H9 (cell line): ENCODE data around the gene KRTAP6-2. TPM values are rescaled to one million over a fixed set of nuclear protein-coding genes. Genes with fewer than 3 reads are reported as not detected.

Experiments used
- DNase-seq: peaks from one replicate; pipeline ENCODE4 v3.0.0-alpha.2; 2017
- H2AFZ ChIP-seq: one replicate; pipeline ENCODE4 v1.6.1; 2013; ENCODE audit warnings: mild to moderate bottlenecking, low read length, control low read depth, moderate library complexity
- H2AK5ac ChIP-seq: 2 replicates; pipeline ENCODE4 v1.6.1; 2013; ENCODE audit warnings: low read length, control low read depth, mixed read lengths; ENCODE audit not compliant: insufficient read length
- H2BK120ac ChIP-seq: one replicate; pipeline ENCODE4 v1.6.1; 2013; ENCODE audit warnings: low read depth, mild to moderate bottlenecking, low read length, control low read depth, inconsistent platforms; ENCODE audit not compliant: poor library complexity, severe bottlenecking
- H2BK12ac ChIP-seq: 2 replicates; pipeline ENCODE4 v1.6.1; 2013; ENCODE audit warnings: low read length, control low read depth, mixed read lengths, low read depth; ENCODE audit not compliant: insufficient read length
- H2BK15ac ChIP-seq: 2 replicates; pipeline ENCODE4 v1.6.1; 2013; ENCODE audit warnings: low read depth, low read length, control low read depth
- H2BK20ac ChIP-seq: one replicate; pipeline ENCODE4 v1.6.1; 2013; ENCODE audit warnings: low read depth, mild to moderate bottlenecking, low read length, control low read depth, inconsistent platforms; ENCODE audit not compliant: poor library complexity, severe bottlenecking
- H2BK5ac ChIP-seq: 2 replicates; pipeline ENCODE4 v1.6.1; 2013; ENCODE audit warnings: low read length, control low read depth, mixed read lengths; ENCODE audit not compliant: insufficient read length
- H3K14ac ChIP-seq: 2 replicates; pipeline ENCODE4 v1.6.1; 2013; ENCODE audit warnings: low read length, control low read depth; ENCODE audit not compliant: insufficient read depth
- H3K18ac ChIP-seq: 2 replicates; pipeline ENCODE4 v1.6.1; 2013; ENCODE audit warnings: low read depth, mild to moderate bottlenecking, mixed read lengths, low read length, control low read depth; ENCODE audit not compliant: insufficient read length
- H3K23ac ChIP-seq: 2 replicates; pipeline ENCODE4 v1.6.1; 2013; ENCODE audit warnings: low read length, control low read depth, mixed read lengths, low read depth; ENCODE audit not compliant: insufficient read length
- H3K23me2 ChIP-seq: 2 replicates; pipeline ENCODE4 v1.6.1; 2013; ENCODE audit warnings: low read depth, mild to moderate bottlenecking, mixed read lengths, low read length, control low read depth; ENCODE audit not compliant: insufficient read length, poor library complexity, severe bottlenecking
- H3K27ac ChIP-seq: 2 replicates; pipeline ENCODE4 v1.5.1; 2013; ENCODE audit warnings: low read length, control low read depth, mixed read lengths, low read depth; ENCODE audit not compliant: insufficient read length
- H3K27me3 ChIP-seq: 2 replicates; pipeline ENCODE4 v1.6.1; 2013; ENCODE audit warnings: low read length, control low read depth, inconsistent platforms; ENCODE audit not compliant: insufficient read depth
- H3K4ac ChIP-seq: 2 replicates; pipeline ENCODE4 v1.6.1; 2013; ENCODE audit warnings: low read depth, mild to moderate bottlenecking, control low read depth, inconsistent platforms, low read length, moderate library complexity
- H3K4me1 ChIP-seq: 2 replicates; pipeline ENCODE4 v1.6.1; 2013; ENCODE audit warnings: low read length, control low read depth, inconsistent platforms; ENCODE audit not compliant: insufficient read depth
- H3K4me2 ChIP-seq: 2 replicates; pipeline ENCODE4 v1.6.1; 2013; ENCODE audit warnings: low read length, control low read depth, mixed read lengths; ENCODE audit not compliant: insufficient read length, insufficient read depth
- H3K56ac ChIP-seq: 2 replicates; pipeline ENCODE4 v1.6.1; 2013; ENCODE audit warnings: low read depth, mild to moderate bottlenecking, mixed read lengths, low read length, control low read depth; ENCODE audit not compliant: insufficient read length
- H3K79me1 ChIP-seq: 2 replicates; pipeline ENCODE4 v1.6.1; 2013; ENCODE audit warnings: low read depth, mild to moderate bottlenecking, moderate library complexity, low read length, control low read depth, inconsistent platforms; ENCODE audit not compliant: insufficient read depth, poor library complexity, severe bottlenecking
- H3K79me2 ChIP-seq: 2 replicates; pipeline ENCODE4 v1.6.1; 2013; ENCODE audit warnings: low read length, control low read depth, inconsistent platforms; ENCODE audit not compliant: insufficient read depth
- H3K9ac ChIP-seq: 2 replicates; pipeline ENCODE4 v1.6.1; 2013; ENCODE audit warnings: low read length, control low read depth, mixed read lengths; ENCODE audit not compliant: insufficient read length; ENCODE audit errors: extremely low read depth
- H3K9me3 ChIP-seq: one replicate; pipeline ENCODE4 v1.6.1; 2013; ENCODE audit warnings: low read depth, low read length, inconsistent platforms; ENCODE audit not compliant: control insufficient read depth
- H3T11ph ChIP-seq: one replicate; pipeline ENCODE4 v1.6.1; 2013; ENCODE audit warnings: mild to moderate bottlenecking, low read length, control low read depth, inconsistent platforms
- H4K20me1 ChIP-seq: one replicate; pipeline ENCODE4 v1.6.1; 2013; ENCODE audit not compliant: control insufficient read depth, insufficient read length, insufficient read depth
- H4K5ac ChIP-seq: 2 replicates; pipeline ENCODE4 v1.6.1; 2013; ENCODE audit warnings: low read depth, mild to moderate bottlenecking, mixed read lengths, low read length, control low read depth; ENCODE audit not compliant: insufficient read length
- H4K8ac ChIP-seq: replicated peaks from 2 replicates; pipeline ENCODE4 v1.6.1; 2013; ENCODE audit warnings: low read length, control low read depth, mixed read lengths, low read depth; ENCODE audit not compliant: insufficient read length
- H4K91ac ChIP-seq: 2 replicates; pipeline ENCODE4 v1.6.1; 2013; ENCODE audit warnings: low read depth, mild to moderate bottlenecking, moderate library complexity, mixed read lengths, low read length, control low read depth; ENCODE audit not compliant: insufficient read length
- H3K27ac Mint-ChIP-seq, 3 experiments: 2 replicates in 2 of 3; 3 replicates in 1 of 3; pipeline ENCODE4 v1.8.0; 2020 to 2021; ENCODE audit warnings: mixed read lengths in 3 of 3, mild to moderate bottlenecking in 1 of 3, moderate library complexity in 1 of 3
- H3K27me3 Mint-ChIP-seq: 2 replicates; pipeline ENCODE4 v1.8.0; 2021; ENCODE audit warnings: low read depth, mild to moderate bottlenecking, moderate library complexity, mixed read lengths
- H3K36me3 Mint-ChIP-seq, 3 experiments: 2 replicates in 2 of 3; 3 replicates in 1 of 3; pipeline ENCODE4 v1.8.0; 2020 to 2021; ENCODE audit warnings: low read depth in 3 of 3, mixed read lengths in 3 of 3; ENCODE audit not compliant: insufficient read depth in 1 of 3
- H3K4me1 Mint-ChIP-seq, 2 experiments: 2 replicates each; pipeline ENCODE4 v1.8.0; 2020; ENCODE audit warnings: mixed read lengths in 2 of 2
- H3K4me3 Mint-ChIP-seq, 2 experiments: 2 replicates in 1 of 2; 3 replicates in 1 of 2; pipeline ENCODE4 v1.8.0; 2020 to 2021; ENCODE audit warnings: mild to moderate bottlenecking in 2 of 2, mixed read lengths in 2 of 2, moderate library complexity in 1 of 2
- H3K9me3 Mint-ChIP-seq, 2 experiments: 2 replicates in 1 of 2; 3 replicates in 1 of 2; pipeline ENCODE4 v1.8.0; 2020; ENCODE audit warnings: mild to moderate bottlenecking in 2 of 2, mixed read lengths in 2 of 2, moderate library complexity in 1 of 2
- CTCF ChIP-seq: fragments of 200-600 bp; sonication (generic); conservative IDR thresholded peaks from 3 replicates; pipeline ENCODE4 v1.8.0; 2021; ENCODE audit warnings: antibody characterized with exemption, mild to moderate bottlenecking
- WGBS: extraction: QIAGEN DNeasy Blood & Tissue Kit; methylation state at CpG from one replicate; pipeline ENCODE4 v1.1.7; 2013; ENCODE audit warnings: missing lambda C conversion rate, low lambda C conversion rate, mixed read lengths; ENCODE audit not compliant: insufficient read length; ENCODE audit errors: extremely low coverage; 5-methylcytosine and 5-hydroxymethylcytosine counted together
- total RNA-seq: library from RNA; stranded (reverse); gene quantifications from 2 replicates; pipeline ENCODE4 v1.2.1, GENCODE V29; 2021

Gene KRTAP6-2
- total RNA-seq, 1 experiment from 2014 or later = not detected

GRCh38 chr21:30625449-30626165 lies 26.9 kb upstream of the KRTAP6-2 start:
- Histone ChIP-seq H3K4ac (no peak overlapping the region), H2AK5ac (no peak overlapping the region), H3K23ac (no peak overlapping the region), H3K18ac (no peak overlapping the region), H2BK12ac (no peak overlapping the region), H4K8ac (no peak overlapping the region), H3K27me3 (no peaks in the 10 kb centered on the region), H3K14ac (no peak overlapping the region), H3K9me3 (no peaks in the 10 kb centered on the region), H2BK5ac (no peak overlapping the region), H3K4me2 (no peak overlapping the region), H3K23me2 (no peaks in the 10 kb centered on the region), H3K9ac (no peak overlapping the region), H2AFZ (no peak overlapping the region), H3K4me1 (0 out of 2 replicates have a peak, but pooled peaks cover 3% of the 10 kb centered on the region), H2BK15ac (no peak overlapping the region), H3K56ac (no peak overlapping the region), H2BK120ac (no peak overlapping the region), H3T11ph (no peak overlapping the region), H3K79me2 (no peaks in the 10 kb centered on the region), H4K20me1 (no peaks in the 10 kb centered on the region), H4K91ac (no peak overlapping the region), H2BK20ac (no peak overlapping the region), H3K27ac (no peak overlapping the region), H4K5ac (no peak overlapping the region), H3K79me1 (no peaks in the 10 kb centered on the region)
- Mint-ChIP-seq H3K27ac (no peak overlapping the region), H3K9me3 (peaks cover 13 to 42% of the 10 kb centered on the region in 2 experiments), H3K4me3 (no peak overlapping the region), H3K4me1 (no peaks in the 10 kb centered on the region), H3K36me3 (peaks cover 6 to 22% (median 16%) of the 10 kb centered on the region in 3 experiments), H3K27me3 (peaks cover 2% of the 10 kb centered on the region)
- WGBS = no CpG with 5 or more reads among the region's 4 CpGs
- no peak for DNase-seq
- no peak for TF ChIP-seq CTCF
